HG03066 (cell line): ENCODE data around the gene RARRES2.
A peak's percentile ranks its signal among the peaks of the same experiment; 100 is the strongest.

ENCODE experiments used
- ATAC-seq: cut with Tn5 transposase; IDR thresholded peaks from one replicate; pipeline ENCODE4 v1.9.1; 2021; ENCODE audit warnings: low read depth; ENCODE audit not compliant: unreplicated experiment

The RARRES2 gene

GRCh38 chr7:150377196-150377595 is 35.8 kb upstream of the RARRES2 start:
- ATAC-seq = no peak

DNA sequence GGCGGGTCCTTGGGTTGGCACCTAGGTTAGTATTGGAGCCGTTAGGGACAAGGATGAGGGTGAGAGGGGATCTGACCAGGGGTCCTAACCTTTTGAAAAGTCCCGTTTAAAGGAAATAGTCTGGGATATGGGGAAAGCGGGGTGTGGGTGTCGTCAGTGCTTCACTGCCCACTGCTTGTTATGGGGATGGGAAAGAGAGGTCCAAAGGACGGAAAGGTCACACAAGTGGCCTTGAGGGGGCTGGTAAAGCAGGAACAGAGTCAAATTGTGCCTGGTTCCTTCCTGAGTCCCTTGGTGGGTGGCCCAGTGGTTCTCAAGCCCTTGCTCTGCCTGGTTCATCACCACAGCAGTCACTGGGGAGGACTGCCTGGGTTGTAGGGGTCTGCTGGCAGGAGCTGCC is 35.1 kb upstream of the RARRES2 start:
- ATAC-seq = no peak

GRCh38 chr7:150375662-150376521 is 34.5 kb upstream of the RARRES2 start:
- ATAC-seq = no peak

- ATAC-seq = no peak
Measured at GRCh38 chr7:150374472-150374871, 33.0 kb upstream of the RARRES2 start.

GRCh38 chr7:150374026-150374425 is 32.6 kb upstream of the RARRES2 start:
- ATAC-seq = no peak

GRCh38 chr7:150373049-150373801 is 31.8 kb upstream of the RARRES2 start:
- no peak for ATAC-seq

- no peak for ATAC-seq
Measured at GRCh38 chr7:150372271-150373048, 31.0 kb upstream of the RARRES2 start.

DNA sequence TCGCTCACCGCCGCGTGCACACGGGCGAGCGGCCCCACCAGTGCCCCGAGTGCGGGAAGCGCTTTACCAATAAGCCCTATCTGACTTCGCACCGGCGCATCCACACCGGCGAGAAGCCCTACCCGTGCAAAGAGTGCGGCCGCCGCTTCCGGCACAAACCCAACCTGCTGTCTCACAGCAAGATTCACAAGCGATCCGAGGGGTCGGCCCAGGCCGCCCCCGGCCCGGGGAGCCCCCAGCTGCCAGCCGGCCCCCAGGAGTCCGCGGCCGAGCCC is 30.5 kb upstream of the RARRES2 start:
- ATAC-seq = no peak

DNA sequence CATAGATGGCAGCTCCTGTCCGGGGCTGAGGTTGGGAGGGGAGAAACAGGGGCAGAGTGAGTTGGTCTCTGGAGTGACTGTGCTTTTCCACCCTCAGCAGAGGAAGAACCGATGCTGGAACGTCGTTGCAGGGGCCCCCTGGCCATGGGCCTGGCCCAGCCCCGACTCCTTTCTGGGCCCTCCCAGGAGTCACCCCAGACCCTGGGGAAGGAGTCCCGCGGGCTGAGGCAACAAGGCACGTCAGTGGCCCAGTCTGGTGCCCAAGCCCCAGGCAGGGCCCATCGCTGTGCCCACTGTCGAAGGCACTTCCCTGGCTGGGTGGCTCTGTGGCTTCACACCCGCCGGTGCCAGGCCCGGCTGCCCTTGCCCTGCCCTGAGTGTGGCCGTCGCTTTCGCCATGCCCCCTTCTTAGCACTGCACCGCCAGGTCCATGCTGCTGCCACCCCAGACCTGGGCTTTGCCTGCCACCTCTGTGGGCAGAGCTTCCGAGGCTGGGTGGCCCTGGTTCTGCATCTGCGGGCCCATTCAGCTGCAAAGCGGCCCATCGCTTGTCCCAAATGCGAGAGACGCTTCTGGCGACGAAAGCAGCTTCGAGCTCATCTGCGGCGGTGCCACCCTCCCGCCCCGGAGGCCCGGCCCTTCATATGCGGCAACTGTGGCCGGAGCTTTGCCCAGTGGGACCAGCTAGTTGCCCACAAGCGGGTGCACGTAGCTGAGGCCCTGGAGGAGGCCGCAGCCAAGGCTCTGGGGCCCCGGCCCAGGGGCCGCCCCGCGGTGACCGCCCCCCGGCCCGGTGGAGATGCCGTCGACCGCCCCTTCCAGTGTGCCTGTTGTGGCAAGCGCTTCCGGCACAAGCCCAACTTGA is 29.9 kb upstream of the RARRES2 start:
- no peak for ATAC-seq

GRCh38 chr7:150370612-150371071 is 29.2 kb upstream of the RARRES2 start:
- no peak for ATAC-seq

- ATAC-seq = no peak
Measured at GRCh38 chr7:150369748-150370501, 28.5 kb upstream of the RARRES2 start.

GRCh38 chr7:150368884-150369747 is 27.7 kb upstream of the RARRES2 start:
- peak; percentile 51 for ATAC-seq

- peak; percentile 39 for ATAC-seq
Measured at GRCh38 chr7:150368096-150368883, 26.9 kb upstream of the RARRES2 start, which contains the start of gene REPIN1. REPIN1 (plus strand) TSS chr7:150368822; CDS start chr7:150369712, 890 bp downstream.

DNA sequence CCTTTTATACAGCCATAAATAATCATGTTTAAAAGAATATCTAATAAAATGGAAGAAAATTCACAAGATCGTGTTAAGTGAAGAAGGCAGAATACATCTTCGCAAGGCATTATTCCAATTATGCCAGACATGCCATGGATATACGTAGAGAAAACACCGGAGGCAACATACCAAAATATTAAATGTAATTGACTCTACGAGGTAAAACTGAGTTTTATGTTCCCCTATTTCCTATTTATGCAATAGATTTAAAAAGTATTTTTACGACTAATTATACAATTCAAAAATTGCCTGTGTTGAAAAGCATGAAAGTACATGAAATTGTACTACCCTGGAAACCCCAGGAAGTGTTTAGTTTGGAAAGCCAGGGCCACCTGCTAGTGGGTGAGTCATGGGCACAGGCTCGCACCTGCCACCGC is 26.3 kb upstream of the RARRES2 start:
- no peak for ATAC-seq

- ATAC-seq = no peak
Measured at GRCh38 chr7:150365673-150366398, 24.4 kb upstream of the RARRES2 start.

DNA sequence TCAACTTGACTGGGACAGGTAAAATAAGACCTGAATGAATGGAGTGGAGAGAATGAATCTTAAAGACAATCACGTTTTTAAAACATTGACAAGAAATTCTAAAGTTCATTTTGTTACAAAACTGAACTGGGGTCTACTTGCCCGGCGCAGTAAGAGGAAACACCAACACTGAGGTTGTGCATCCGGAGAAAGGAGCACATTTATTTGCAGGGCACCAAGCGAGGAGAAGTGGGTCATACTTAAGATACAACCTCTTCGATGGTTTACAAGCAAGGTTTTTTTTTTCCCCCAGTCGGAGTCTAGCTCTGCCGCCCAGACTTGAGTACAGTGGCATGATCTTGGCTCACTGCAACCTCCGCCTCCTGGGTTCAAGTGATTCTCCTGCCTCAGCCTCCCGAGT is 23.8 kb upstream of the RARRES2 start:
- ATAC-seq = no peak

DNA sequence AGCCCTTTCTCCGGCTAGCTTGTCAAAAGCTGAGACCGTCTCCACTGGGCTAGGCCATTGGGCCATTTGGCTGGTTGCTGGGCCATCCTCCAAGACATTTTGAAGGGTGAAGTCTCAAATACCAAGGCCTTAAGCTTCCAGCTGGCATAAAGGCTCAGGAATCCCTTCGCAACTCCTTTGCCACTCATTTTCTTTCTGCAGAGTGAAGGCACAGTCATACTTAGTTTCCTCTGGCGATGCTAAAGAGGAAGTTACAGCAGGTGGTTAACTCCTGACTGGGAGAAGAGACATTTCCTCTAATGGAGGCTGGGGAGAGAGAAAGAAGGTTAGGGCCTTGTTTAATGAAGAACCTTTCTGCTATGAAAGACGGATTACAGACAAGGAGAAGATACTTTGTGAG is 22.4 kb upstream of the RARRES2 start:
- peak; percentile 37 for ATAC-seq
